GM12892 (cell line): Measurements from ENCODE around the gene ARMS2.

ENCODE experiments used
- POLR2A ChIP-seq: IDR thresholded peaks from 2 replicates; pipeline ENCODE4 v1.6.1; 2011; ENCODE audit warnings: low read depth, low read length, control low read depth
- POLR2AphosphoS5 ChIP-seq: IDR thresholded peaks from 2 replicates; pipeline ENCODE4 v1.6.1; 2011; ENCODE audit warnings: low read depth, low read length, control low read depth

GRCh38 chr10:122486406-122487080, 32.1 kb downstream of the ARMS2 start:
- TF ChIP-seq POLR2A (no peak), POLR2AphosphoS5 (no peak)
